SU-DHL-6 (cell line): ENCODE results near the gene MMRN2.

Experiments used
- CTCF ChIP-seq: fragments of 200-600 bp; sonication (generic); IDR thresholded peaks from one replicate; pipeline ENCODE4 v1.5.1; 2017; ENCODE audit warnings: antibody characterized with exemption, mild to moderate bottlenecking, low read length, moderate library complexity; ENCODE audit not compliant: insufficient read depth, poor library complexity, severe bottlenecking
- EZH2phosphoT487 ChIP-seq: fragments of 200-600 bp; sonication (generic), shearing (Covaris generic); conservative IDR thresholded peaks from 2 replicates; pipeline ENCODE4 v1.6.1; 2018; ENCODE audit warnings: mild to moderate bottlenecking, antibody characterized with exemption, low read length, moderate library complexity, mixed read lengths

DNA sequence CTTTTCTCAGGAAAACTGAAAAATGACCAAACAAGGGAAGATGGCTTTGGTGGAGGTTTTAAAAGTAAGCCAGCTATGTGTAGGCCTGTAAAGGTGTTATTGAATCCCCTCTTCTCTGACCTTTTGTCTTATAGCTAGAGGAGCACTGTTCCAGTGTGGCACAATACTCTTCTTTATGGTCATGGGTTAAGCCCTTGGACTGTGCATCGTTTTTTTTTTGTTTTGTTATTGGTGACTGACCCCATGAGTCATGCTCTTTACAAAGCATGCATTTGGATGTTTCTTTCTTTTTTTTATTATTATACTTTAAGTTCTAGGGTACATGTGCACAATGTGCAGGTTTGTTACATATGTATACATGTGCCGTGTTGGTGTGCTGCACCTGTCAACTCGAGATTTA, 43.1 kb upstream of the MMRN2 start:
- TF ChIP-seq CTCF (no peak), EZH2phosphoT487 (no peak)
